Heart right ventricle (tissue), 16 donors: ENCODE results near the gene HINT2. TPM values are rescaled to one million over a fixed set of nuclear protein-coding genes. Genes with fewer than 3 reads are reported as not detected.

Source experiments
- ATAC-seq, 8 donors: fragments of 200-7000 bp; cut with Tn5 transposase; one replicate each; pipeline ENCODE4 v1.9.1; 2020; ENCODE audit warnings: mild to moderate bottlenecking in 8 of 8, moderate library complexity in 8 of 8, moderate number of reproducible peaks in 1 of 8
- DNase-seq, 2 donors: peaks; one replicate each; pipeline ENCODE4 v3.0.0-alpha.2; 2020
- H3K27ac ChIP-seq, 10 donors: fragments of 200-600 bp; sonication (generic) in 2 of 10; one replicate each; pipeline versions ENCODE4 v1.5.0 to v1.8.0; 2020 to 2022; ENCODE audit warnings: mild to moderate bottlenecking in 3 of 10
- H3K27me3 ChIP-seq, 7 donors: fragments of 200-600 bp; one replicate each; pipeline ENCODE4 v1.8.0; 2021 to 2022; ENCODE audit warnings: mild to moderate bottlenecking in 2 of 7
- H3K36me3 ChIP-seq, 9 donors: fragments of 200-600 bp; sonication (generic) in 1 of 9; one replicate each; pipeline versions ENCODE4 v1.5.0 to v1.8.0; 2020 to 2022; ENCODE audit warnings: mild to moderate bottlenecking in 2 of 9
- H3K4me1 ChIP-seq, 9 donors: fragments of 200-600 bp; sonication (generic) in 1 of 9; one replicate each; pipeline versions ENCODE4 v1.5.0 to v1.8.0; 2020 to 2022; ENCODE audit warnings: mild to moderate bottlenecking in 4 of 9
- H3K4me3 ChIP-seq, 10 donors: fragments of 200-600 bp; sonication (generic) in 2 of 10; one replicate each; pipeline versions ENCODE4 v1.5.0 to v1.8.0; 2020 to 2022; ENCODE audit warnings: mild to moderate bottlenecking in 7 of 10, moderate library complexity in 2 of 10
- H3K9me3 ChIP-seq, 11 donors: fragments of 200-600 bp in 10 of 11; sonication (generic) in 2 of 11; one replicate each; pipeline versions ENCODE4 v1.5.0 to v1.8.0; 2013 to 2022; ENCODE audit warnings: mild to moderate bottlenecking in 2 of 11, control low read depth in 1 of 11, moderate library complexity in 1 of 11
- WGBS, 2 donors: extraction: QIAGEN DNeasy Blood & Tissue Kit; methylation state at CpG; one replicate each; pipeline ENCODE4 v1.1.7; 2013; ENCODE audit warnings: inconsistent platforms in 1 of 2; 5-methylcytosine and 5-hydroxymethylcytosine counted together
- intact Hi-C, 10 donors: fragments of 100-400 bp; cut with DNase I; formaldehyde crosslinking; loops; one replicate each; pipeline versions ENCODE4 v1.11.1 to v1.14.2; 2022
- long read RNA-seq, 3 donors: library from polyadenylated mRNA; unstranded; transcript quantifications; one replicate each; pipeline ENCODE4 v2.0.0, GENCODE V29; 2020 to 2021
- polyA plus RNA-seq, 2 donors: library from polyadenylated mRNA; stranded (reverse); fragments of 200-250 nt; gene quantifications; one replicate each; pipeline ENCODE4 v1.2.3, GENCODE V29; 2013
- total RNA-seq, 10 donors: library from RNA; stranded (reverse); fragmentation: NEBNext Ultra II Directional in 3 of 10; extraction: Animal tissue kit (Norgen Biotek cat#: 25700) in 3 of 10; gene quantifications; one replicate each; pipeline versions ENCODE4 v1.2.1 to v1.2.4, GENCODE V29; 2021 to 2023
- TF ChIP-seq, protein P1 (sequence below), 9 donors: fragments of 200-600 bp; sonication (generic) in 2 of 9; IDR thresholded peaks; one replicate each; pipeline versions ENCODE4 v1.5.0 to v1.8.0; 2021 to 2022; ENCODE audit warnings: antibody characterized with exemption in 9 of 9, mild to moderate bottlenecking in 5 of 9, moderate library complexity in 1 of 9
- donor health status: Arrhythmogenic right ventricular cardiomyopathy.
- donor health status: ischemic (EF 13 %, LVEDD 7.1; RV severe dilation, severe dysfunction).
- donor health status: healthy with polysubstance abuse.
- donor health status: DM: no; HTN: yes; CAD: no.
- donor health status: DM: no; HTN: no; CAD: no.
- donor health status: ischemic (EF 25% LVEDD 6.9; RV normal size, moderate dysfunction).
- donor health status: ischemic (EF 25% LVEDD 5.7; RV mildly dilated, moderate dysfunction).
- donor health status: healthy.
- donor health status: DM: yes; HTN: yes; CAD: no.
- donor health status: Ischemic cardiomyopathy.
- donor health status: ischemic (EF 35%, LVEDD 5.7; RV mildly dilated, moderate dysfunction).
- donor health status: nonischemic (EF 11% LVEDD 7.7; RV severe dilation, severe dysfunction).
- donor health status: DM: yes; HTN: yes; CAD: no.
- donor health status: PGD.
- donor health status: ischemic (EF 29% LVEDD 5.4; RV normal size, mild dysfunction).
- donor health status: nonischemic (EF 23%, LVEDD 6.1; RV moderate dilation, normal function).

HINT2 gene
- 10 to 100 TPM; 56.8 to 83.1 (median 76.7) TPM for total RNA-seq
- polyA plus RNA-seq: 100 to 1,000 TPM in 1 of 2 donors, 10 to 100 TPM in 1; 69.9 to 120 TPM
- long read RNA-seq, donor 1, transcript HINT2-201 (5 exons, 628 nt): major isoform, 37 of 45 reads
- long read RNA-seq, donor 1, partial matches to known transcripts: 5 of 45 reads
- long read RNA-seq, donor 1, other reads (novel, unspliced or antisense): 0 of 45 reads
- long read RNA-seq, donor 2, transcript HINT2-202 (4 exons, 734 nt): minor isoform, 10 of 44 reads
- long read RNA-seq, donor 2, transcript HINT2-201 (5 exons, 628 nt): major isoform, 26 of 44 reads
- long read RNA-seq, donor 2, partial matches to known transcripts: 2 of 44 reads
- long read RNA-seq, donor 2, other reads (novel, unspliced or antisense): 4 of 44 reads
- long read RNA-seq, donor 3, partial matches to known transcripts: 2 of 5 reads
- long read RNA-seq, donor 3, other reads (novel, unspliced or antisense): 0 of 5 reads

DNA sequence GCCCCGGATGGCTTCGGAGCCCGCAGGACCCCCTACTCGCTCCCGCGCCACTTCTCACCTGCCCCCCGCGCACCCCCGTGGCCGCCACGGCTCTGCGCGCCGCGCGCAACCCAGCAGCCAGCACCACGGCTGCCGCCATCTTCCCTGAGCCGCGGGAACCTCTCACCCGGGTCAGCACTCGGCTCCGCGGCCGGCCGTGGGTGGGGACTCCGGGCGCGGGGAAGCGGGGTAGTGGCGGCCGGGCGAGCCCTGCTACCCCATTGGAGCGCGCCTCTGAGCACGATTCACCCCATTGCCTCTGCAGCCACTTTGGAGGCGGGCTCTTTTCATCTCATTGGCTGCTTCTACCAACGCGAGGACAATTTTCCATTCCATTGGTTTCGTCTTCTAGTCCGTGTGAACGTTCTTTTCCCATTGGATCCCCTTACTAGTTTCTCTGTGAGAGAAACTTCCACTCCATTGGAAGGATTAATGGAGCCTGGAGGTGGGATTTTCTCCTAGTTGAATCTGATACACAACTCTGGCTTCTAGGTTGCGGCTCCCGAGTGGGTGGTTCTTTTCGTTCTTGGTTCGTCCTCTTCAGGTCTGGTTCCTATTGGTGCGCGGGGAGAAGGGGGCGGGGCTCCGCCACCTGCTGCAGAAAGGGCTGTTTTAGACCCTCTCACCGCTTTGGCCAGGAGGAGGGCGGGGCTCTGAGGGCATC lies at the start of gene HINT2:
Gene HINT2 (minus strand): TSS at position 202 of the 703 bp plus-strand sequence. CDS start 63 bp downstream, at position 139.
- peak within 1 kb of the TSS; percentile 97 to 100 (median 99) for H3K27ac ChIP-seq
- ATAC-seq (peak; percentile 92 to 96 (median 95)), DNase-seq (peak; percentile 94 to 97)
- H3K4me1 ChIP-seq: peaks cover 0 to 43% (median 35%) of the 10 kb centered on the region in 9 donors
- H3K36me3 ChIP-seq: peaks cover 0 to 4% (median 0%) of the 10 kb centered on the region in 9 donors
- TF ChIP-seq, protein P1, sequence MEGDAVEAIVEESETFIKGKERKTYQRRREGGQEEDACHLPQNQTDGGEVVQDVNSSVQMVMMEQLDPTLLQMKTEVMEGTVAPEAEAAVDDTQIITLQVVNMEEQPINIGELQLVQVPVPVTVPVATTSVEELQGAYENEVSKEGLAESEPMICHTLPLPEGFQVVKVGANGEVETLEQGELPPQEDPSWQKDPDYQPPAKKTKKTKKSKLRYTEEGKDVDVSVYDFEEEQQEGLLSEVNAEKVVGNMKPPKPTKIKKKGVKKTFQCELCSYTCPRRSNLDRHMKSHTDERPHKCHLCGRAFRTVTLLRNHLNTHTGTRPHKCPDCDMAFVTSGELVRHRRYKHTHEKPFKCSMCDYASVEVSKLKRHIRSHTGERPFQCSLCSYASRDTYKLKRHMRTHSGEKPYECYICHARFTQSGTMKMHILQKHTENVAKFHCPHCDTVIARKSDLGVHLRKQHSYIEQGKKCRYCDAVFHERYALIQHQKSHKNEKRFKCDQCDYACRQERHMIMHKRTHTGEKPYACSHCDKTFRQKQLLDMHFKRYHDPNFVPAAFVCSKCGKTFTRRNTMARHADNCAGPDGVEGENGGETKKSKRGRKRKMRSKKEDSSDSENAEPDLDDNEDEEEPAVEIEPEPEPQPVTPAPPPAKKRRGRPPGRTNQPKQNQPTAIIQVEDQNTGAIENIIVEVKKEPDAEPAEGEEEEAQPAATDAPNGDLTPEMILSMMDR (IDR thresholded peaks at IDR 0.05): no peak
- intact Hi-C loops: loop anchor here in 5 of 10 donors (1.0 to 10.0 kb wide), 6 partner anchors 24 to 160 kb away; partner anchors contain the start of genes CCDC107 (in 4 of the 5), RMRP (in 4 of the 5), SIT1 (in 2 of the 5) and CREB3 (in 1 of the 5)
- H3K4me3 ChIP-seq: peak within 1 kb of the TSS; percentile 81 to 99 (median 94)
- WGBS, 2 donors: 0 to 1% methylated on average over 45 to 52 of the region's 52 CpGs
- no peaks in the 10 kb centered on the region for H3K9me3 ChIP-seq
- H3K27me3 ChIP-seq: no peaks in the 10 kb centered on the region

DNA sequence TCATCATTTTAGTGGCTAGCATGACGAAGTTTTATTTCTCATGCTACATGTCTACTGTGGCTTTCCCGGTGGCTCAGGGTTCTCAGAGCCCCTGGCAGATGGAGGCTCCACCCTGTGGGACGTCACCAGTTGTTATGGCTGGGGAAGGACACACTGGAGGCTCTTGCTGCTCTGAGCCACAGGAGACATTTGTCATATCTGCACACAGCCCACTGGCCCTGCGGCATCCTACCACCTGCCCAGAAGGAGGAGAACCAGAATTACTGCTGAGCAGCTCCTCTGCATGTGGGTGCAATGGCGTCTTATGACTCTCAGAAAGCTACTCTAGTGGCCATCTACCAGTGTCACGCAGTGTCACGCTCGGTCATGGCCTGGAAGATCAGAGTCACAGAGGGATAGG lies 48.7 kb upstream of the HINT2 start:
- WGBS, 2 donors: 69 to 82% methylated on average over 8 of the region's 8 CpGs
- intact Hi-C loops: no loop called here
- Histone ChIP-seq H3K9me3 (no peaks in the 10 kb centered on the region), H3K4me1 (peaks cover 0 to 30% (median 0%) of the 10 kb centered on the region in 9 donors), H3K36me3 (no peaks in the 10 kb centered on the region), H3K4me3 (no peak overlapping the region), H3K27me3 (peaks cover 0 to 60% (median 5%) of the 10 kb centered on the region in 7 donors), H3K27ac (no peak overlapping the region)
- TF ChIP-seq, protein P1 (IDR thresholded peaks at IDR 0.05): no peak
- peak in 1 of 8 donors; percentile 26 for ATAC-seq
- DNase-seq: no peak

DNA sequence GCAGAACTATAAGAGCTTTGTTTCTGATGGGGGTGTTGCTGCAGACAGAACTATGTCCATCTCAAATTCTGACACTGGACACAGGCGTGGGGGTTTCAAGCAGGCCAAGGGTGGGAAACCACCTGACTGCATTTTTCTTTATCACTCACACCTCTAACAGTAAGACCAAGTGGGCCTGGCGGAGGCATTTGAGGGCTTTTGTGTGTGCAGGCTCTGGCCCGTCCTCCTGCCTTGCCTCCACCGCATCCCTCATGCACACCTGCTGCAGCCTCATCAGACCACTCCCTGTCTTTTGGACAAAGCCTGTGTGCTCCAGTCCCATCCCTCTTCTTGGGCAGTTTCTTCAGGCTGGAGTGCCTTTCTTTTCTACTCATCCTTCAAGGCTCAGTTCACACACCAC lies 47.5 kb upstream of the HINT2 start:
- TF ChIP-seq, protein P1 (IDR thresholded peaks at IDR 0.05): no peak
- DNase-seq (no peak), ATAC-seq (no peak)
- Histone ChIP-seq H3K9me3 (no peaks in the 10 kb centered on the region), H3K27ac (no peak overlapping the region), H3K4me3 (no peak overlapping the region), H3K36me3 (no peaks in the 10 kb centered on the region), H3K27me3 (peaks cover 0 to 64% (median 5%) of the 10 kb centered on the region in 7 donors), H3K4me1 (peaks cover 0 to 30% (median 0%) of the 10 kb centered on the region in 9 donors)
- WGBS, 2 donors: 86 to 88% methylated on average over 4 of the region's 4 CpGs
- intact Hi-C loops: no loop called here
